ENCODE data around the gene TUBE1.
"Not testable (repeated sequence)": the region's sequence is repeated elsewhere in the genome, so short reads cannot be mapped to it uniquely, and the experiment has no call there.

TUBE1 gene

GRCh38 chr6:112087136-112087911 is at the start of gene TUBE1, which contains the start of gene FAM229B:
Gene TUBE1 (minus strand): TSS chr6:112087482. CDS start chr6:112087434, 48 bp downstream.
Gene FAM229B (plus strand): TSS chr6:112087591. CDS start chr6:112099284, 11,693 bp downstream.
- FAIRE-seq, result peak; percentile 87

GRCh38 chr6:112130878-112131277 is 43.6 kb upstream of the TUBE1 start:
- no peak for FAIRE-seq

- FAIRE-seq, result no peak
Measured at GRCh38 chr6:112128208-112128607, 40.9 kb upstream of the TUBE1 start.

- no peak for FAIRE-seq
Measured at GRCh38 chr6:112123982-112124381, 36.7 kb upstream of the TUBE1 start.

- FAIRE-seq, result no peak
Measured at GRCh38 chr6:112122756-112123155, 35.5 kb upstream of the TUBE1 start.

GRCh38 chr6:112118034-112118433 is 30.8 kb upstream of the TUBE1 start:
- no peak for FAIRE-seq

GRCh38 chr6:112117554-112117953 is 30.3 kb upstream of the TUBE1 start:
- FAIRE-seq, result no peak

- FAIRE-seq, result no peak
Measured at GRCh38 chr6:112116221-112116620, 28.9 kb upstream of the TUBE1 start.

- peak; percentile 64 for FAIRE-seq
Measured at GRCh38 chr6:112114577-112115223, 27.4 kb upstream of the TUBE1 start.

GRCh38 chr6:112113918-112114317 is 26.6 kb upstream of the TUBE1 start:
- FAIRE-seq, result no peak

- FAIRE-seq, result no peak
Measured at GRCh38 chr6:112113431-112113830, 26.1 kb upstream of the TUBE1 start.

GRCh38 chr6:112109262-112109661 is 22.0 kb upstream of the TUBE1 start:
- no peak for FAIRE-seq

- no peak for FAIRE-seq
Measured at GRCh38 chr6:112106562-112106961, 19.3 kb upstream of the TUBE1 start.

GRCh38 chr6:112106026-112106425 is 18.7 kb upstream of the TUBE1 start:
- FAIRE-seq, result not testable (repeated sequence)

GRCh38 chr6:112100561-112100960 is 13.3 kb upstream of the TUBE1 start:
- no peak for FAIRE-seq

GRCh38 chr6:112096901-112097300 is 9.6 kb upstream of the TUBE1 start:
- no peak for FAIRE-seq

- FAIRE-seq, result no peak
Measured at GRCh38 chr6:112087916-112088315, 634 bp upstream of the TUBE1 start.

GRCh38 chr6:112086744-112087135 is 542 bp downstream of the TUBE1 start:
- FAIRE-seq, result peak; percentile 60

GRCh38 chr6:112085286-112086065 is 1.8 kb downstream of the TUBE1 start:
- no peak for FAIRE-seq

GRCh38 chr6:112081569-112081968 is 5.7 kb downstream of the TUBE1 start:
- no peak for FAIRE-seq

- FAIRE-seq, result no peak
Measured at GRCh38 chr6:112066606-112067005, 20.7 kb downstream of the TUBE1 start.

- FAIRE-seq, result no peak
Measured at GRCh38 chr6:112065426-112065986, 21.8 kb downstream of the TUBE1 start.

GRCh38 chr6:112062966-112063365 is 24.3 kb downstream of the TUBE1 start:
- FAIRE-seq, result no peak
